ENCODE measurements around the gene COL6A3.

Gene COL6A3

DNA sequence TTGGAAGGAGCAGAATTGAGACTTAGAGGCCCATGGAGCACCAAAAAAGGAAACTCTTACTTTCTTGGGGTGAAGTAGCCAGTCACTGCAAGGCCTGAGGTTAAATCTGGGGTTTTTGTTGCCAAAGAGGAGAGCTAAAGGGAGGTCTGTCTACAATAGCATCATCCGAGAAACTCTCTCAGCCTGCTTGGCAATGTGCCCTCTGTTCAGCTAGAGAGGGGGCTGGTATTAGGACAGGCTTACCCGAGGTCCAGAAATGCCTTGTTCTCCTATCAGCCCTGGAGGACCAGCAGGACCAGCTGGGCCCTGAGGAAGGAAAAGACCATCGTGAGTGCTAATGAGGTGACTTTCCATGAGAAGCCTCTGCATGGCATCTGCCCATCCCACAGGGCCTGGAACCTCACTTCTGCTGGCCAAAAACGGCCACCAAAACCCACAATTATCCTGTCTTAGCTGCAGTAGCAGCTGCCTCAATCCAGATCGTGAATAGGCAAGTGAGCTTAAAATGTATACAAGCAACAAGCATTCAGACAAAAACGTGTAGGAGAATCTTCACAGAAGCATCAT lies 61.6 kb downstream of the COL6A3 start:
- Histone ChIP-seq H3K4me3 (no peak overlapping the region), H3K27me3 (ENCODE audit: low read depth) (no peaks in the 10 kb centered on the region; the same call in 1 of the 2 replicates), H3K4me1 (no peaks in the 10 kb centered on the region), H3K36me3 (replicated peaks) (no peaks in the 10 kb centered on the region), H3K9me3 (no peaks in the 10 kb centered on the region)
- in situ Hi-C loops (cut with MboI; ENCODE audit: low sequenced_read_pairs) = no loop called here
- no peak for DNase-seq (ENCODE audit: low spot score in 2 of 2)

DNA sequence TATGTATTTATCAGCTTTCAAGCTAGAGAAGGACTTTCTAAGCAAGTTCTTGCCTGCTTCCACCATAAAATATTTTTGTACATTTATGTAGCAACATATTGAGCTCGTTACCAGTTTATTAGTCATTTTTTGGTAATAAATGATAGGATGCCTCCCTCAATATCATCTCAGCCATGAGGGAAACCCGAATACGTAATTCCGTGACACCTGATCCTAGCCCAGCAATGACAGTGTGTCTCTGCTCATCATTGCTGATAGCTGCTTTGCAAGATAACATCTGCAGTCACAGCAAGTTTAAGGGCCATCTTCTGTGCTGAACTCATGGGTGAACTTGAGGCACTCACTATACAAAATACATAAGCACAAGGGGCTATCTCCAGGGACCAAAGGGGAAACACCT lies 62.2 kb downstream of the COL6A3 start:
- Histone ChIP-seq H3K9me3 (no peaks in the 10 kb centered on the region), H3K4me1 (no peaks in the 10 kb centered on the region), H3K36me3 (replicated peaks) (no peaks in the 10 kb centered on the region), H3K27me3 (ENCODE audit: low read depth) (no peaks in the 10 kb centered on the region; the same call in 1 of the 2 replicates), H3K4me3 (no peak overlapping the region)
- in situ Hi-C loops (cut with MboI; ENCODE audit: low sequenced_read_pairs) = no loop called here
- DNase-seq (ENCODE audit: low spot score in 2 of 2) = no peak

DNA sequence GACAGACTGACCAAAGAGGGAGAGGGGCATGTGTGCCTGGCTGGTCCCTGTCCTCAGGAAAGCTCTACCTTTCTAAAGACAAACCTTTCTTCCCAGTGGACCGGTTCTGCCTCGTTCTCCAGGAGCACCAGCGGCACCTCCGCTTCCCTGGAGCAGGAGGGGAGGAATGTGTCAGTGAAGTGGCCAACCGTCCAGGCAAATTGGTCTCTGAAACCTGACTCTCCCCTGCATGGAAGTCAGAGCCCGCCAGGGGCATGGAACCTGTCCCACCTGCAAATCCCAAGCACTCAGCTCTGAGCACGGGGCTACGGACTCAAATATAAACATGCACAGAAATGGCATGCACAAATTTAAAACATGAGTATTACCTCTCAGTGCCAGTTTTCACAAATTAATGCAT lies 62.9 kb downstream of the COL6A3 start:
- H3K4me3 ChIP-seq = no peak overlapping the region
- in situ Hi-C loops (cut with MboI; ENCODE audit: low sequenced_read_pairs) = no loop called here
- no peaks in the 10 kb centered on the region for H3K9me3 ChIP-seq
- no peaks in the 10 kb centered on the region for H3K4me1 ChIP-seq
- no peaks in the 10 kb centered on the region for H3K36me3 ChIP-seq (replicated peaks)
- no peaks in the 10 kb centered on the region; the same call in 1 of the 2 replicates for H3K27me3 ChIP-seq (ENCODE audit: low read depth)
- DNase-seq (ENCODE audit: low spot score in 2 of 2) = no peak

DNA sequence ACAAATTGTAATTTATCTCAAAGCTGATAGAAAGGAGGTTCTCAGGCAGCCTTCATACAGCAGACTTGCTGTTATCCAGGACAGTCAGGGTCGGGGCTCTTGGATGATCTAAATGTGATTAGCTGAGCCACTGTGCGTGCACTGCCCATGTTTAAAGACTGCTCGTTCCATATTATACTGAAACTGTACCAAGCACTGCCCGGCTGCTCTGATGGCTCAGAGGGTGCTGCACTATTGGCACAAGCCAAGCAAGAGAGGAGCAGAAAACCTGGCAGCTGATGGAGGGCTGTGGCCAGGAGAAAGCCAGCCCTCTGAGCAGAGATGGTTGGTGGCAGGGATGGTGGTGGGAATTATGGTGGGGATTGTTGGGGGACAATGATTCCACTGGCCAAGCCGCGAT lies 63.4 kb downstream of the COL6A3 start:
- no peak overlapping the region for H3K4me3 ChIP-seq
- H3K27me3 ChIP-seq (ENCODE audit: low read depth) = no peaks in the 10 kb centered on the region; the same call in 1 of the 2 replicates
- no peaks in the 10 kb centered on the region for H3K9me3 ChIP-seq
- H3K4me1 ChIP-seq = no peaks in the 10 kb centered on the region
- no peaks in the 10 kb centered on the region for H3K36me3 ChIP-seq (replicated peaks)
- in situ Hi-C loops (cut with MboI; ENCODE audit: low sequenced_read_pairs) = no loop called here
- no peak for DNase-seq (ENCODE audit: low spot score in 2 of 2)

DNA sequence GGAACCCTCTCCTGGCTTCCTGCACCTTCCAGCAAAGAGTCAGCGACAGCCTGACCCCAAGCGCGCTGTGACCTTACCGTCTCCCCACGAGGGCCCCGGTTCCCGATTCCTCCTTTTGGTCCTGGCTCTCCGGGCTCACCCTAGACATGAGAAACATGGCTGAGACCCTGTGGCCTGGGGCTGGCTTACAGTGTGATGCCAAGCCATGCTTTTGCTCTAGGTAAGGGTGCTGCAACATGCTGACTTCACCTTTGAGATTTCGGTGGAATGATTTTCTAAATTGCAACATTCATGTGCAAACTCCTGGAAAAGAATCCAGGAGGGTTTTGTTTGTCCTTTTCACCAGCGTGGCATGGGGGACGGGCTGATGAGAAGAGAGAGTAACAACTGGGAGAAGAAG lies 63.9 kb downstream of the COL6A3 start:
- H3K9me3 ChIP-seq = no peaks in the 10 kb centered on the region
- DNase-seq (ENCODE audit: low spot score in 2 of 2) = no peak
- in situ Hi-C loops (cut with MboI; ENCODE audit: low sequenced_read_pairs) = no loop called here
- no peaks in the 10 kb centered on the region for H3K4me1 ChIP-seq
- no peaks in the 10 kb centered on the region; the same call in 1 of the 2 replicates for H3K27me3 ChIP-seq (ENCODE audit: low read depth)
- no peak overlapping the region for H3K4me3 ChIP-seq
- no peaks in the 10 kb centered on the region for H3K36me3 ChIP-seq (replicated peaks)

DNA sequence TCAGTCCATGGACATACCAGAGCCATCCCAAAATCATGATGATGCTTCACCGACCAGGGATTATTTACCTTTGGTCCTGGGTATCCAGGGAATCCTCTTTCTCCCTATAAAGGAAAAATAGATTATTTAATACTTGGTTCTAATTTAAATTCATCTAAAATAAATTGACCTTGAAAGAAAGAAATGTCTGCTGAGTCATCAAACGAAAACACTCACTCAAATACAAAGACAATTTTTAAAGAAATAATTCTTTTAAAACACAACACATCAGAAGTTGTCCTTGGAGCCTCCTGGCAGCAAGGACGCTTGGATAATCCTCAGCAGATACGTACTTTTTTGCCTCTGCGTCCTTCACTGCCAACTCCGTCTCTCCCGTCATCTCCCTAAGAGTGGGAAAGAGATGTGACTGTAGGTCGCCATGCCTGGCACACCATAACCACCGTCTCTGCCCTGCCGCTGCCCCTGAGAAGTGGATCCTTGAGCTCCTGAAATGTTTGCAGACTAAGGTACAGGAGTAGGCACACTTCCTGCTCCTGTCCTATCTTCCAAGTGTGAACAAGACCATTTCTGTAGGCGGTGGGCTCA lies 65.6 kb downstream of the COL6A3 start:
- DNase-seq (ENCODE audit: low spot score in 2 of 2) = no peak
- no peaks in the 10 kb centered on the region for H3K36me3 ChIP-seq (replicated peaks)
- H3K4me1 ChIP-seq = no peaks in the 10 kb centered on the region
- H3K4me3 ChIP-seq = no peak overlapping the region
- in situ Hi-C loops (cut with MboI; ENCODE audit: low sequenced_read_pairs) = no loop called here
- no peaks in the 10 kb centered on the region for H3K9me3 ChIP-seq
- no peaks in the 10 kb centered on the region; the same call in 1 of the 2 replicates for H3K27me3 ChIP-seq (ENCODE audit: low read depth)

DNA sequence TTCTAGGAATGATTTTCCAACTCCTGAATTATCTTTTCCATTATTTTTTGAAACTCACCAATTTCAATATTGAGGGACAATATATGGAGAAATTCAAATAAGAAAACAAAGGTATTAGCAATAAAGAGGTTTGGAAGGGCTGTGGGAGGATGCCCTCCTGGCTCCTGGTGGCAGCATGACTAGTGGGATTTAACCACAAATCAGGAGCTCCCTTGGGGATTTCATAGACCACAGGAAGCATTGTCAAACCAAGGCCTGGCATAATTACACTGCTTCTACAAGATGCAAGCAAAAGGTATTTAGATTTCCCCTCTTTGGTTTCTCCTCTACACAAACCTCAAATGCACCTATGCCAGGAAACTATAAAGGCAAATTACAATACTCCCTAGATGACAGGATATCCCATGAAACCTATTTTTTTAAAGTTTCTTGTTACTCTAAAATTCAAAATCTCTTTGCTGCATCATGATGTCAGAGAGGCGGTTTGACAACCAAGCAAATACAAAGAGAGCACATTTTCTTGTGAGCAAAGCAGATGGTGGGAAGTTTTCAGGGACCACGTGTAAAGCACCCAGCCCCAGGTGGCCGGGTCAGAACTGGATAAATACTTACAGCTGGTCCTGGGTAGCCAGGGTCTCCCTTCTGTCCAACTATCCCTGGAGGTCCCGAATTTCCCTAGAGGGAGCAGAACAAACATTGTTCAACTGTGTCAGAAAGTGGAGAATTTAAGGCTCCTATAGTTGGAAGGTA lies 67.9 kb downstream of the COL6A3 start:
- no peak for DNase-seq (ENCODE audit: low spot score in 2 of 2)
- Histone ChIP-seq H3K36me3 (replicated peaks) (no peaks in the 10 kb centered on the region), H3K9me3 (no peaks in the 10 kb centered on the region), H3K4me3 (no peak overlapping the region), H3K27me3 (ENCODE audit: low read depth) (no peaks in the 10 kb centered on the region), H3K4me1 (no peaks in the 10 kb centered on the region)
- in situ Hi-C loops (cut with MboI; ENCODE audit: low sequenced_read_pairs) = no loop called here

DNA sequence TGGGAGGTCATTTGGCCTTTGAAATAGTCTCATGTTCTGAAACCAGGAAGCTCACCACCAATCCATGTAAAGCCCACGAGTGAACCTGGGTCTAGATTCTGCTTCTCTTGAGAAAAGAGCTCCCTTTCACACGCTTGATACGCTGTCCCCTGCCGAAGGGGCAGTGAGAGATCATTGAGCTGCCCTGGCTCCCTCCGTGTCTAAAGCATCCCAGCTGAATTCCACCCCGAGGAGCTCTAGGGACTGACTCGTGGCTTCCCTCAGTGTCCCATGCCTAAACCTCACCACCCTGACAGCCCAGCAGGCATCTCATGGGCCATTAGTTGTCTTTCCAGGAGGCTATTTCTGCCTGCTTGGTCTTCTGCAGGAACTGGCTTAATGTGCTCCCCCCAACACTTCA lies 68.6 kb downstream of the COL6A3 start:
- H3K4me1 ChIP-seq = no peaks in the 10 kb centered on the region
- in situ Hi-C loops (cut with MboI; ENCODE audit: low sequenced_read_pairs) = no loop called here
- no peak for DNase-seq (ENCODE audit: low spot score in 2 of 2)
- H3K27me3 ChIP-seq (ENCODE audit: low read depth) = no peaks in the 10 kb centered on the region
- no peaks in the 10 kb centered on the region for H3K36me3 ChIP-seq (replicated peaks)
- H3K4me3 ChIP-seq = no peak overlapping the region
- H3K9me3 ChIP-seq = no peaks in the 10 kb centered on the region

DNA sequence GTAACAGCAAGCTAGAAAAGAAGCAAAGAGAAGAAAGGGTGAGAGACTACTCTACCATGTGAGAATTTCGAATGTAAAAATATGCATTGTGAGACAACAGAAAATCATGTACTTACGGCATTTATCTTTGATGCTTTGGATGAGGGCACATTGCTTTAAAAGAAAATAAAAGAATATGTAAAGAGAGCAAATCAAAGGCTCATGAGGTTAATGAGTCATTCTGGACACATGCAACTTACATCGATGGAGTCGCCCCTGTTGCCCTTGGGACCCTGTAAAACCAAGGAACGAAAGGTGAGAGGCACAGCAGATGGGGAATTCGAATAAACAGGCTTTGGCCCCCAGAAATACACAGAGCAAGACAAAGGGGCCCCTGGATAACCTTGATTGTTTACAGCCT lies 69.0 kb downstream of the COL6A3 start:
- in situ Hi-C loops (cut with MboI; ENCODE audit: low sequenced_read_pairs) = no loop called here
- DNase-seq (ENCODE audit: low spot score in 2 of 2) = no peak
- H3K36me3 ChIP-seq (replicated peaks) = no peaks in the 10 kb centered on the region
- H3K9me3 ChIP-seq = no peaks in the 10 kb centered on the region
- no peaks in the 10 kb centered on the region for H3K4me1 ChIP-seq
- no peak overlapping the region for H3K4me3 ChIP-seq
- H3K27me3 ChIP-seq (ENCODE audit: low read depth) = no peaks in the 10 kb centered on the region

DNA sequence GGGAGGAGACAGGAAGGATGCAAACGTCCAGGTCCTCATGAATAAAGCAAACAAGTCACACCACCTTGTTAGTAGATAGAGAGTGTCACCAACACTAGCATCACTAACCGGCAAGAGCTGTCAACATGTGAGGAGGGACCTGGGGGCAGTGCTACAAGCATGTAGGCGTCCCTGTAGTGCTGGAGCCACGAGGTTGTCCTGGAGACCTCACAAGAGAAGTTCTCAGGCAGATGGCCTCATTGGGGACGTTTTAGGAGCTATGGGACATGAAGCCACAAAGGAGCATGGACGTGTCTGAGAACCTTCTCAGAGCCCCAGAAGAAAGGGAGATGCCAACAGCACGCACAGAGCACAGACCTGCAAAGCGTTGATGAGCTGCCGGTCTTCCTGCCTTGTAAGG lies 70.0 kb downstream of the COL6A3 start:
- Histone ChIP-seq H3K4me1 (no peaks in the 10 kb centered on the region), H3K9me3 (no peaks in the 10 kb centered on the region), H3K27me3 (ENCODE audit: low read depth) (no peaks in the 10 kb centered on the region), H3K4me3 (no peak overlapping the region), H3K36me3 (replicated peaks) (no peaks in the 10 kb centered on the region)
- in situ Hi-C loops (cut with MboI; ENCODE audit: low sequenced_read_pairs) = no loop called here
- DNase-seq (ENCODE audit: low spot score in 2 of 2) = no peak

DNA sequence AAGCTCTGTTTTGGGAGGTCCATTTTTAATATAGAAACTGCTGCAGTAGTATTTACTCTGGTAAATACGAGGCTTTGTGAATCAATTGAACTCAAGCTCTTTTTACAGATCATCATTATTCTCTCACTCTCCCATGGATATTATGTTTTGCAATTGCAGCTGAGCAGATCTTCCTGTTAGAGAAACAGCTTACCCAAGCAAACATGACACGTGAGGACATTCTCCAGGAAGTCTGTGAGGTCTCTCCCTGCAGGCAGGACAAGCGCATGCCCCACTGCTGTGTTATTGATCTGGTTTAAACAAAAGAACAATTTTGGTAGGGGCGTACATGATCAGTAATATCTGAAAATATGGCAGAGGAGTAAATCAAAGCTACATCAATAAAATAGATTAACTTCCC lies 72.1 kb downstream of the COL6A3 start:
- no peaks in the 10 kb centered on the region for H3K27me3 ChIP-seq (ENCODE audit: low read depth)
- in situ Hi-C loops (cut with MboI; ENCODE audit: low sequenced_read_pairs) = no loop called here
- H3K4me3 ChIP-seq = no peak overlapping the region
- no peak for DNase-seq (ENCODE audit: low spot score in 2 of 2)
- H3K4me1 ChIP-seq = no peaks in the 10 kb centered on the region
- no peaks in the 10 kb centered on the region for H3K9me3 ChIP-seq
- no peaks in the 10 kb centered on the region for H3K36me3 ChIP-seq (replicated peaks)

DNA sequence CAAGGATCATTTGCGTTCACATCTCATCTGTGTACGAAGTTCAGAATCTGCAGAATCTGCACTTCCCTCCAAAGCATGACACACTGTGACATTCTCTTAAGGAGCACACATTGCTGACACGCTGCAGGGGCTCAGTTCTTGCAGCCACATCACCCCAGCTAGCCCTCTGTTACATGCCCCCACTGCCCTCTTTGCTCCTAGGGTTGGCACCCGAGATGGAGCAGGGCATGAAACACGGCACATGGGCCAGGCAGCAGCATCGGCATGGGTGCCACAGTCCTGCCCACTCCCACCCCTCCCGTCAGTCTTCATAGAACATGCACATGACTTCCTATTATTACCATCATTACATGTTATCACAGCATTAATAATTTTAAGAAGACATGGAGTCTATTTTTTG lies 76.4 kb downstream of the COL6A3 start:
- Histone ChIP-seq H3K4me3 (no peak overlapping the region), H3K4me1 (no peaks in the 10 kb centered on the region), H3K27me3 (ENCODE audit: low read depth) (no peaks in the 10 kb centered on the region), H3K36me3 (replicated peaks) (no peaks in the 10 kb centered on the region), H3K9me3 (no peaks in the 10 kb centered on the region)
- in situ Hi-C loops (cut with MboI; ENCODE audit: low sequenced_read_pairs) = no loop called here
- DNase-seq (ENCODE audit: low spot score in 2 of 2) = no peak

DNA sequence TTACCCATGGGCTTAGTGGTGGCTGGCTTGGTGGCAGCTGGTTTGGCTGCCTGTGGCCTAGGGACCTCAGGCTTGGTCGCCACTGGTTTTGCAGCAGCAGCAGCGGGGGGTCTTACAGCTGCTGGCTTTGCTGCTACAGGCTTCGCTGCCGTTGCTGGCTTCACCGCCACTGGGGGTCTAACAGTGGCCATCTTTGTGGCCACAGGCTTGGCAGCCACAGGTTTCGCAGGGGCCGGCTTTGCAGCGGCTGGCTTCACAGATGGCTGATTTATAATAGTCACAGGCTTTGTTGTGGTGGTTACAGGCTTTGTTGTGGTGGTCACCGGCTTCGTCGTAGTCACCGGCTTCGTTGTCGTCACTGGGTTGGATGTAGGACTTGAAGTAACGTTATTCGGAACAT lies 77.8 kb downstream of the COL6A3 start:
- in situ Hi-C loops (cut with MboI; ENCODE audit: low sequenced_read_pairs) = no loop called here
- H3K4me1 ChIP-seq = no peaks in the 10 kb centered on the region
- H3K27me3 ChIP-seq (ENCODE audit: low read depth) = no peaks in the 10 kb centered on the region
- DNase-seq (ENCODE audit: low spot score in 2 of 2) = no peak
- H3K36me3 ChIP-seq (replicated peaks) = no peaks in the 10 kb centered on the region
- H3K4me3 ChIP-seq = no peak overlapping the region
- H3K9me3 ChIP-seq = no peaks in the 10 kb centered on the region

DNA sequence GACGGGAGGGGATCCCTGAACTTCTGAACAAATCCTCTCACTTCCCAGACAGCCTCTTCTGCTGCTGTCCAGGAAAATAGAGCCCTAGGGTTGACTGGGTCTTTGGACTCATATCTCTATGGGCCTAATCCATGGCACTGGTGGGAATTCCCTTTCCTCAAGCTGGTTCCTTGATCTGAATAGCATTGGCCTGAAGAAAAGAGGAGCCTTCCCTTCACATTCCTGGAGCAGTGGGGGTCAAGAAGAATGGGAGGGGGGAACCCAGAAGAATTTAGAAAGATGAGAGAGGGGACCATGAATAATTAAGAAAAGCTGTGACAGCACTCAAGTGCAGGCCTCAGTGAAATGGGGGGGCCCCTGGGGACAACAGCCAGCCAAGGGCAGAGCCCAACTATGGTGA lies 80.2 kb downstream of the COL6A3 start:
- Histone ChIP-seq H3K9me3 (no peaks in the 10 kb centered on the region), H3K4me3 (no peak overlapping the region), H3K36me3 (replicated peaks) (no peaks in the 10 kb centered on the region), H3K27me3 (ENCODE audit: low read depth) (no peaks in the 10 kb centered on the region), H3K4me1 (no peaks in the 10 kb centered on the region)
- in situ Hi-C loops (cut with MboI; ENCODE audit: low sequenced_read_pairs) = no loop called here
- no peak for DNase-seq (ENCODE audit: low spot score in 2 of 2)

All from HAP-1 (cell line).